Naive B cell (primary cell): ENCODE data around the gene RAP1GAP. TPM values are rescaled to one million over a fixed set of nuclear protein-coding genes. Genes with fewer than 3 reads are reported as not detected.
"Not testable (repeated sequence)": the region's sequence is repeated elsewhere in the genome, so short reads cannot be mapped to it uniquely, and the experiment has no call there.

Experiments used
- ATAC-seq, 2 donors: fragments of 150-1000 bp; cut with Tn5 transposase; 2 replicates each; pipeline ENCODE4 v1.10.0; 2021; ENCODE audit warnings: low read depth in 2 of 2, mild to moderate bottlenecking in 2 of 2, moderate library complexity in 2 of 2
- DNase-seq: peaks from one replicate; pipeline ENCODE4 v3.0.0; 2022
- H3K27ac Mint-ChIP-seq, 6 donors: one replicate each; pipeline ENCODE4 v1.8.0; 2020 to 2022; ENCODE audit warnings: mild to moderate bottlenecking in 6 of 6, mixed read lengths in 6 of 6, moderate library complexity in 5 of 6, inconsistent platforms in 2 of 6
- H3K27me3 Mint-ChIP-seq, 3 donors: one replicate each; pipeline ENCODE4 v1.8.0; 2021 to 2022; ENCODE audit warnings: mixed read lengths in 3 of 3, mild to moderate bottlenecking in 1 of 3
- H3K36me3 Mint-ChIP-seq, 2 donors: one replicate each; pipeline ENCODE4 v1.8.0; 2020 to 2022; ENCODE audit warnings: mixed read lengths in 2 of 2, inconsistent platforms in 1 of 2, mild to moderate bottlenecking in 1 of 2
- H3K4me1 Mint-ChIP-seq, 3 donors: one replicate each; pipeline ENCODE4 v1.8.0; 2020 to 2022; ENCODE audit warnings: mixed read lengths in 3 of 3, inconsistent platforms in 1 of 3, mild to moderate bottlenecking in 1 of 3, moderate library complexity in 1 of 3
- H3K4me3 Mint-ChIP-seq, 8 donors: one replicate each; pipeline ENCODE4 v1.8.0; 2020 to 2022; ENCODE audit warnings: mild to moderate bottlenecking in 8 of 8, mixed read lengths in 8 of 8, moderate library complexity in 8 of 8, inconsistent platforms in 2 of 8
- H3K9me3 Mint-ChIP-seq, 7 donors: one replicate each; pipeline ENCODE4 v1.8.0; 2020 to 2022; ENCODE audit warnings: mixed read lengths in 7 of 7, mild to moderate bottlenecking in 5 of 7, inconsistent platforms in 2 of 7, moderate library complexity in 1 of 7
- polyA plus RNA-seq, 6 donors: library from polyadenylated mRNA; unstranded; fragments of 300-500 nt; fragmentation: Illumina TruSeq; gene quantifications; one replicate each; pipeline ENCODE4 v1.2.3, GENCODE V29; 2021; ENCODE audit warnings: low read depth in 6 of 6

Gene RAP1GAP
- polyA plus RNA-seq, 6 donors from 2014 or later: not detected

- ATAC-seq: no peak
- no peak overlapping the region for H3K27ac Mint-ChIP-seq
- H3K27me3 Mint-ChIP-seq: no peaks in the 10 kb centered on the region
- DNase-seq: no peak
- H3K4me3 Mint-ChIP-seq: no peak overlapping the region
- H3K9me3 Mint-ChIP-seq: no peaks in the 10 kb centered on the region
- peaks cover 16 to 30% of the 10 kb centered on the region in 2 donors for H3K36me3 Mint-ChIP-seq
- H3K4me1 Mint-ChIP-seq: no peaks in the 10 kb centered on the region
Measured at GRCh38 chr1:21693732-21694131, 24.6 kb upstream of the RAP1GAP start.

DNA sequence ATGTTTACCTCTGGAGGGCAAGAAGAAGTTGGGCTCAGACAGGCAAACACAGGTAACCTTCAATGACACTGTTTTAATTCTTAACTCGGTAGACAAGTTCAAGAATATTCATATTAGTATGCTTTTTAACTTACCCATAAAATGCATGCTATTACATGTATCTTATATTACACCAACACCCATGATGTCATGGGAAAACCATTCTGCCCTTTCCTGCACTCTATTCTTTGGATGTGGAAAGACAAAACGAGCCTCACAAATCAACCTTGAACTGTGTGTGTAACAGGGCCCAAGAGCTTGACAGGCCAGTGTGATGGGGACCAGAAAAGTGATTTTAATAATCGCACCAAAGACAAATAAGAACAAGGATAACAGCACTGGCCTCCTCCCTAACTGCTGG is 22.6 kb upstream of the RAP1GAP start:
- Mint-ChIP-seq H3K4me3 (no peak overlapping the region), H3K27me3 (no peaks in the 10 kb centered on the region), H3K4me1 (no peaks in the 10 kb centered on the region), H3K9me3 (no peaks in the 10 kb centered on the region), H3K36me3 (peaks cover 23 to 36% of the 10 kb centered on the region in 2 donors), H3K27ac (no peak overlapping the region)
- no peak for DNase-seq
- ATAC-seq: no peak

DNA sequence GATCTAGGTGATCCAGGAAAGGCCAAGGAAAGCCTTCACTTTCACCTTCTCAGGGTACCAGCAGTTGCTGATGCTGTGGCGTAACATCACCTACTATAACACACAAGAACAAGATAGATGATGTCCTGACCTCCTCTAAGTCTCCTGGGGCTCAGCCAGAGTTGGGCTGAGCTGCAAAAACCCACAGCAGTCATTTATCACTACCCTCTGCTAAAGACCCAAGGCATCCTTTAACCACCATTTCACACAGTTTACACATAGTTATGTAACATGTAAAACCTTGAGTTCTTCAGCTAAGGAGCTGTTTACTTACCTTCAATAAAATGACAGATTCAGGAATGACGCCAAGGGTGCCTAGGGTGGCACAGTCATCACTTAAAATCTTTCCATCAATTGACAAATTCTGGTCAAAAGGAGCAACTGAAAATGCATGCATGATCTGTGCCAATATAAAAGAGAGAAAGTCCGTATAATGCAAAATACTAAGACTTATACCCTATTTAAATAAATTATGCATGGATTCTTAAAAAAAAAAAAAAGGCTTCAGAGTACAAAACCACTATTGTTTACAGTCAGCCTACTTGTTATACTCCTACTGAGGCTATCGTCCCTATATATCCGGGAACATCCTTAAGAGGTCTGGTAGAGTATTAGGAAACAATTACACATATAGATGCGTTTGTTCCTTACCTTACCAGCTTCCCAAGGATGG is 20.7 kb upstream of the RAP1GAP start:
- ATAC-seq (no peak), DNase-seq (no peak)
- Mint-ChIP-seq H3K27ac (no peak overlapping the region), H3K36me3 (peaks cover 36 to 42% of the 10 kb centered on the region in 2 donors), H3K27me3 (no peaks in the 10 kb centered on the region), H3K9me3 (no peaks in the 10 kb centered on the region), H3K4me1 (no peaks in the 10 kb centered on the region), H3K4me3 (no peak overlapping the region)

- ATAC-seq: no peak
- Mint-ChIP-seq H3K4me1 (no peaks in the 10 kb centered on the region), H3K36me3 (peaks cover 27 to 35% of the 10 kb centered on the region in 2 donors), H3K27me3 (no peaks in the 10 kb centered on the region), H3K9me3 (no peaks in the 10 kb centered on the region), H3K4me3 (no peak overlapping the region), H3K27ac (peak overlapping the region in 2 of 6 donors; percentile 13 to 40)
- no peak for DNase-seq
Measured at GRCh38 chr1:21687081-21687529, 17.9 kb upstream of the RAP1GAP start.

DNA sequence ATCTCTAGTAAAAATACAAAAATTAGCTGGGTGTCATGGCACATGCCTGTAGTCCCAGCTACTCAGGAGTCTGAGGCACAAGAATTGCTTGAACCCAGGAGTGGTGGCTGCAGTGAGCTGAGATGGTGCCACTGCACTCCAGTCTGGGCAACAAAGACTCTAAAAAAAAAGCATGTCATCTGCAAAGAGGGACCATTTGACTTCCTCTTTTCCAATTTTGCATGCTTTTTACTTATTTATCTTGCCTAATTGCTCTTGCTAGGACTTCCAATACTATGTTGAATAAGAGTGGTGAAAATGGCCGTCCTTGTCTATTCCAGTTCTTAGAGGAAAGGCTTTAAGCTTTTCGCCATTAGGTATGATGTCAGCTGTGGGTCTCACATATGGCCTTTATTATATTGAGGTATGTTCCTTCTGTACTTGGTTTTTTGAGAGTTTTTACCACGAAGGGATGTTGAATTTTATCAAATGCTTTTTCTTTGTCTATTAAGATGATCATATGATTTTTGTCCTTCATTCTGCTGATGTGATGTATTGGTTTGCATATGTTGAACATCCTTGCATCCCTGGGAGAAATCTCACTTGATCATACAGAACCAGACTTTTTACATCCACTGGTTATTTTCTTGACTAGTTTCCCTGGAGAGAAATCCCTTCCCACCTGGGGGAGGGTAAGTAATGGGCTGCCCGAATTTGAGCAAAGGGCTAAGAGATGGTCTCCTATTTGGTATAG is 17.0 kb upstream of the RAP1GAP start:
- DNase-seq (no peak), ATAC-seq (no peak)
- Mint-ChIP-seq H3K9me3 (no peaks in the 10 kb centered on the region), H3K36me3 (peaks cover 22 to 39% of the 10 kb centered on the region in 2 donors), H3K27ac (no peak overlapping the region), H3K27me3 (no peaks in the 10 kb centered on the region), H3K4me3 (no peak overlapping the region), H3K4me1 (no peaks in the 10 kb centered on the region)

- H3K36me3 Mint-ChIP-seq: peaks cover 3 to 21% of the 10 kb centered on the region in 2 donors
- H3K27ac Mint-ChIP-seq: no peak overlapping the region
- H3K9me3 Mint-ChIP-seq: no peaks in the 10 kb centered on the region
- ATAC-seq: no peak
- H3K4me3 Mint-ChIP-seq: no peak overlapping the region
- no peak for DNase-seq
- peaks cover 0 to 3% (median 0%) of the 10 kb centered on the region in 3 donors for H3K4me1 Mint-ChIP-seq
- no peaks in the 10 kb centered on the region for H3K27me3 Mint-ChIP-seq
Measured at GRCh38 chr1:21681426-21681825, 12.3 kb upstream of the RAP1GAP start.

GRCh38 chr1:21680918-21681317 is 11.8 kb upstream of the RAP1GAP start:
- no peak for ATAC-seq
- Mint-ChIP-seq H3K9me3 (no peaks in the 10 kb centered on the region), H3K4me1 (peaks cover 0 to 8% (median 4%) of the 10 kb centered on the region in 3 donors), H3K4me3 (no peak overlapping the region), H3K27ac (no peak overlapping the region), H3K36me3 (peaks cover 0 to 18% of the 10 kb centered on the region in 2 donors), H3K27me3 (no peaks in the 10 kb centered on the region)
- DNase-seq: no peak

GRCh38 chr1:21680381-21680780 is 11.2 kb upstream of the RAP1GAP start:
- H3K4me3 Mint-ChIP-seq: no peak overlapping the region
- H3K9me3 Mint-ChIP-seq: no peaks in the 10 kb centered on the region
- ATAC-seq (no peak), DNase-seq (no peak)
- H3K4me1 Mint-ChIP-seq: peaks cover 0 to 12% (median 4%) of the 10 kb centered on the region in 3 donors
- H3K36me3 Mint-ChIP-seq: peaks cover 0 to 16% of the 10 kb centered on the region in 2 donors
- no peaks in the 10 kb centered on the region for H3K27me3 Mint-ChIP-seq
- no peak overlapping the region for H3K27ac Mint-ChIP-seq

DNA sequence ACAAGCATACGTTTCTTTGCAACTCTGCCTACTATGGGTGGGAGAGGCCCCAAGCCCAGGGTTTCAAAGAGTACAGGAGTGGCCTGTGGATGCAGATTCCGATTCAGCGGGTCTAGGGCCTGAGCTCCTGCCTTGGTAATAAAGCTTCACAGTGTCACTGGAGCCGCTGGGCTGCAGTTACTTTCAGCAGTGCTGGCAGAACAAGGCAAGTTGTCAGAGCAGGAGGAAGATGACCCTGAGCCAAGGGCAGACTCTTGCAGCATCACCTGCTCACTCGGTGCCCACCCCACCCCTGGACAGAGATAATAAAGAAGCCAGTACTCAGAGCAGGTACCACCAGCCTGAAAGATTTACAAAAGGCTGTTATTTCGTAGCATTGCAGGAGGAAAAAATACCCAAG is 8.0 kb upstream of the RAP1GAP start:
- Mint-ChIP-seq H3K27me3 (no peaks in the 10 kb centered on the region), H3K27ac (peak overlapping the region in 1 of 6 donors; percentile 47)
- no peak for ATAC-seq

GRCh38 chr1:21674957-21675356 is 5.8 kb upstream of the RAP1GAP start:
- H3K36me3 Mint-ChIP-seq: no peaks in the 10 kb centered on the region
- peak overlapping the region in 2 of 6 donors; percentile 9 to 15 for H3K27ac Mint-ChIP-seq
- no peaks in the 10 kb centered on the region for H3K9me3 Mint-ChIP-seq
- peaks cover 4 to 12% (median 4%) of the 10 kb centered on the region in 3 donors for H3K4me1 Mint-ChIP-seq
- no peak for ATAC-seq
- H3K27me3 Mint-ChIP-seq: peaks cover 0 to 12% (median 0%) of the 10 kb centered on the region in 3 donors
- H3K4me3 Mint-ChIP-seq: no peak overlapping the region
- DNase-seq: no peak

More for the DNA sequence above, 8.0 kb upstream of the RAP1GAP start:
- Mint-ChIP-seq H3K4me1 (peaks cover 4 to 12% (median 4%) of the 10 kb centered on the region in 3 donors), H3K9me3 (no peaks in the 10 kb centered on the region), H3K4me3 (no peak overlapping the region), H3K36me3 (peaks cover 0 to 5% of the 10 kb centered on the region in 2 donors)
- no peak for DNase-seq

DNA sequence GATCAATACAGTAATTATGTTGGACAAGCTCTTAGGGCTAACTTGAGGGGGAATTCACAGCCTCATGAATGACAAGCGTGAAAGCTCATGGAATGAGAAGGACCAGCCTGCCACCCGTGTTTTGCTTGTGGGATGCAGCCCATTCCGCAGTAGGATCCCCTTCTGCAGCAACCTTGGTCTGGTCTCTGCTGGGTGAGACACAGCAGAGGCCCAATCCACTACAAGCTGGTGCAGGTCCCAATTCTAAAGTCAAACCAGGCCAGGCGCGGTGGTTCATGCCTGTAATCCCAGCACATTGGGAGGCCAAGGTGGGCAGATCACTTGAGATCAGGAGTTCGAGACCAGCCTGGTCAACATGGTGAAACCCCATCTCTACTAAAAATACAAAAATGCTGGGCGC is 4.7 kb upstream of the RAP1GAP start:
- DNase-seq, ATAC-seq, H3K27ac Mint-ChIP-seq, H3K9me3 Mint-ChIP-seq, H3K36me3 Mint-ChIP-seq, H3K4me3 Mint-ChIP-seq: not testable (repeated sequence)
- Mint-ChIP-seq H3K27me3 (peaks cover 0 to 12% (median under 1%) of the 10 kb centered on the region in 3 donors), H3K4me1 (peaks cover 4 to 12% (median 4%) of the 10 kb centered on the region in 3 donors)

- ATAC-seq (no peak), DNase-seq (no peak)
- peaks cover 2 to 12% (median 6%) of the 10 kb centered on the region in 3 donors for H3K27me3 Mint-ChIP-seq
- no peaks in the 10 kb centered on the region for H3K36me3 Mint-ChIP-seq
- no peaks in the 10 kb centered on the region for H3K9me3 Mint-ChIP-seq
- no peak overlapping the region for H3K4me3 Mint-ChIP-seq
- peaks cover 4 to 18% (median 6%) of the 10 kb centered on the region in 3 donors for H3K4me1 Mint-ChIP-seq
- no peak overlapping the region for H3K27ac Mint-ChIP-seq
Measured at GRCh38 chr1:21673277-21673780, 4.2 kb upstream of the RAP1GAP start.

DNA sequence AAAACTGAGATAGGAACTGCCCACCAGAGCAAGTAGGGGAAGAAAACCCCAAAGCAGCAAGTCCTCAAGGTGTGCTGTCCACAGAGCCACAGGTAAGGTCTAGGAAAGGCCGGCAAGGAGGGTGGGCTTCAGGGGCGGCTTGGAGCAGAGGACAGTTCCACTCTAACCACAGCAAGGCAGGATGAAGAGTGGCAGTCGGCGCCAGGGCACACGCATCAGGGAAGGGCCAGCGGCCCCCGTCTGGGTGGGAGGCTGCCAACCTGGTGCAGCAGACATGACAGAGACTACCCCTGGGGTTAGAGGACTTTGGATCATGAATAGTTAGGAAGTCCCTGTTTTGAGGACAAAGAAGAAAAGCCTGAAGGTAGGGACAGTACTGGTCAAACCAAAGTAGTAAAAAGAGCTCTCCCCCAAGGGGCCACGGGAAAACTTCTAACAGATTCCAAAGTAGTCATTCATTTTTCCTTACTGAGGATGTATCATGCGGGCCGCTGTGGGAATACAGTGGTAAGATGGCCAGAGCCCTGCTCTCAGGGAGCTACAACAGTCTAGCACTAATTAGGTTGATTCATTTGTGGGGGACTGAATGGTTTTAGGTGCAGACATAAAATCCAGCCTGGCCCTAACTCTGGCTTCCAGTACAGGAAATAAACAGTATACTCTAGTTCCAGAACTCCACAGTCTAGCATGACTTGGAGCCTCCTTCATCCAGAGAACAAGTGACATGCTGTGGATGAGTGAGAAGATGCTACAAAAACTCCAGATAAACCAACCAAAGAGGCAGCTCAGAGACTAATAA is 3.5 kb upstream of the RAP1GAP start:
- no peak overlapping the region for H3K27ac Mint-ChIP-seq
- no peaks in the 10 kb centered on the region for H3K9me3 Mint-ChIP-seq
- H3K36me3 Mint-ChIP-seq: no peaks in the 10 kb centered on the region
- DNase-seq: no peak
- H3K4me1 Mint-ChIP-seq: peaks cover 10 to 22% (median 11%) of the 10 kb centered on the region in 3 donors
- H3K27me3 Mint-ChIP-seq: peaks cover 8 to 14% (median 12%) of the 10 kb centered on the region in 3 donors
- peak overlapping the region in 1 of 8 donors; percentile 30 for H3K4me3 Mint-ChIP-seq
- ATAC-seq: no peak
